Fibroblast of skin of left biceps (primary cell): ENCODE results near the gene DAND5.

ENCODE experiments used
- DNase-seq, 2 experiments: peaks; one replicate each; pipeline ENCODE4 v3.0.0-alpha.2; 2013; ENCODE audit warnings: low read depth in 2 of 2

The DAND5 gene

GRCh38 chr19:12969292-12969988 lies at the start of gene DAND5:
Gene DAND5, plus strand, starts transcription at chr19:12969576. Its CDS starts 85 bp downstream, at chr19:12969661.
- no peak for DNase-seq

- DNase-seq = no peak
These were observed 48.3 kb upstream of the DAND5 start for GRCh38 chr19:12921047-12921446.

GRCh38 chr19:12922959-12923358 lies 46.4 kb upstream of the DAND5 start:
- DNase-seq = no peak

- no peak for DNase-seq
These were observed 44.6 kb upstream of the DAND5 start for GRCh38 chr19:12924621-12925310.

GRCh38 chr19:12930002-12930645 lies 39.3 kb upstream of the DAND5 start:
- DNase-seq = no peak

- DNase-seq = no peak
These were observed 36.7 kb upstream of the DAND5 start for GRCh38 chr19:12932392-12933286.

GRCh38 chr19:12933287-12934072 lies 35.9 kb upstream of the DAND5 start, which contains the start of gene FARSA:
Gene FARSA, minus strand, starts transcription at chr19:12933711. Its CDS starts 15 bp downstream, at chr19:12933696.
- peak; percentile 54 to 59 for DNase-seq

GRCh38 chr19:12935071-12935470 lies 34.3 kb upstream of the DAND5 start:
- DNase-seq = no peak

- DNase-seq = no peak
These were observed 32.8 kb upstream of the DAND5 start for GRCh38 chr19:12936582-12936981.

GRCh38 chr19:12937093-12937926 lies 32.1 kb upstream of the DAND5 start:
- DNase-seq = no peak

GRCh38 chr19:12937927-12938778 lies 31.2 kb upstream of the DAND5 start, which contains the start of gene CALR:
Gene CALR, plus strand, starts transcription at chr19:12938609. Its CDS starts 71 bp downstream, at chr19:12938680.
- DNase-seq = peak; percentile 99

GRCh38 chr19:12938779-12939601 lies 30.4 kb upstream of the DAND5 start:
- DNase-seq = no peak

GRCh38 chr19:12939975-12940423 lies 29.4 kb upstream of the DAND5 start:
- no peak for DNase-seq

- DNase-seq = no peak
These were observed 28.5 kb upstream of the DAND5 start for GRCh38 chr19:12940897-12941296.

GRCh38 chr19:12943437-12944044 lies 25.8 kb upstream of the DAND5 start:
- no peak for DNase-seq

GRCh38 chr19:12944104-12944674 lies 25.2 kb upstream of the DAND5 start:
- no peak for DNase-seq

GRCh38 chr19:12945479-12946091 lies 23.8 kb upstream of the DAND5 start, which contains the start of gene RAD23A:
Gene RAD23A, plus strand, starts transcription at chr19:12945862. Its CDS starts 87 bp downstream, at chr19:12945949.
- peak; percentile 95 to 96 for DNase-seq
